GM21390 (cell line): Measurements from ENCODE around the gene TSC22D4.
A peak's percentile ranks its signal among the peaks of the same experiment; 100 is the strongest.
"Not testable (repeated sequence)": the region's sequence is repeated elsewhere in the genome, so short reads cannot be mapped to it uniquely, and the experiment has no call there.

Experiments
- ATAC-seq: cut with Tn5 transposase; IDR thresholded peaks from one replicate; pipeline ENCODE4 v1.9.1; 2021; ENCODE audit not compliant: unreplicated experiment

TSC22D4 gene

GRCh38 chr7:100446040-100446439 is 33.0 kb downstream of the TSC22D4 start:
- ATAC-seq, result no peak

DNA sequence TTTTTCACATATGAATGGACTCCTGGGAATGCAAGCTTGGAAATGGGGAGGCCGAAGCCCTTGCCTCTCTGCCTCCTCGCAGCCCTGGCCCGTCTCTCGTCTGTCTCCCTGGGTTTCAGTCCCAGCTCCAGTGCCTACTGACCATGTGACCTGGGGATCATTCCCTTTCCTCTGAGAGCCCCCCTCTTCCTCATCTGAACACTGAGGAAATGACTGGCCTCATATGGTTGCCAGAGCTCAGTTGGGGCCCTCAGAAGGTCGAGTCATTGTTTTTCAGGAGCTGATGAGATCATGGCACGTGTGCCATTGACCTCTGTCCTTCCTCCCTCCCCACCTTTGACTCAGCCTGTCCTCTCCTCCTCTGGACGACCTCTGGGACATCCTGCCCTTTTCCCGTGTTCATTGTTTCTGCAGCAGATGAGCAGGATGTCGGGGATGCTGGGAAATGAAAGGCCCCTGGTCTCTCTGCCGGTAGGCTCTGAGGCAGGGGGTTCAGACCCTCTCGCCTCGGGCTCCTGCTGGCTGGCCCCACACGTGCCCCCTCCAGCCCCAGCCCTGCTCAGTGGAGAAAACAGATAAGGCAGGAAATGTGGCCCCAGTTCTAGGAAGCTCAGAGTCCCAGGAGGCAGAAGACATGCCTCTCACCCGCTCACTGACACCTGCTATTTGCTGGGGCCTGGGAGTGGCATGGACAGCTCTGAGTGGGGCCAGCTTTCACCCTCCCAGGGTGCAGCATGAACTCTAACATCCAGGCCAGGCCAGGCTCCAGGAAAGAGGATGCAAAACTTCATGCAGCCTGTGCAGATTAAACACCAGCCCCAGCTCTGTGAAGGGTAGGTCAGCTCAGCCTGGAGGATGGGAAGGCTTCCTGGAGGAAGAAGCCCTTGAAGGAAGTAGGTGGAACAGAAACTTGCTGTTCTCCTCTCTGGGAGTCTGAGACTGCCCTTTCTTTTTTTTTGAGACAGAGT is 34.4 kb downstream of the TSC22D4 start:
- ATAC-seq, result no peak

GRCh38 chr7:100443096-100443840 is 35.7 kb downstream of the TSC22D4 start:
- no peak for ATAC-seq

GRCh38 chr7:100441641-100442535 is 37.1 kb downstream of the TSC22D4 start:
- ATAC-seq, result no peak

- ATAC-seq, result not testable (repeated sequence)
These were observed 39.8 kb downstream of the TSC22D4 start for GRCh38 chr7:100439244-100439643.

DNA sequence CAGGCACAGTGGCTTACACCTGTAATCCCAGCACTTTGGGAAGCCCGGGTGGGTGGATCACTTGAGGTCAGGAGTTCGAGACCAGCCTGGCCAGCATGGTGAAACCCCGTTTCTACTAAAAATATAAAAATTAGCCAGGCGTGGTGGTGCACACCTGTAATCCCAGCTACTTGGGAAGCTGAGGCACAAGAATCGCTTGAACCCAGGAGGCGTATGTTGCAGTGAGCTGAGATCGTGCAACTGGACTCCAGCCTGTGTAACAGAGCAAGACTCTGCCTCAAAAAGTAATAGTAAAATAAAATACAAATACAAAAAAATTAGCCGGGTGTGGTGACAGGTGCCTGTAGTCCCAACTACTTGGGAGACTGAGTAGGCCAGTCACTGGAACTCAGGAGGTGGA is 40.3 kb downstream of the TSC22D4 start:
- not testable (repeated sequence) for ATAC-seq

DNA sequence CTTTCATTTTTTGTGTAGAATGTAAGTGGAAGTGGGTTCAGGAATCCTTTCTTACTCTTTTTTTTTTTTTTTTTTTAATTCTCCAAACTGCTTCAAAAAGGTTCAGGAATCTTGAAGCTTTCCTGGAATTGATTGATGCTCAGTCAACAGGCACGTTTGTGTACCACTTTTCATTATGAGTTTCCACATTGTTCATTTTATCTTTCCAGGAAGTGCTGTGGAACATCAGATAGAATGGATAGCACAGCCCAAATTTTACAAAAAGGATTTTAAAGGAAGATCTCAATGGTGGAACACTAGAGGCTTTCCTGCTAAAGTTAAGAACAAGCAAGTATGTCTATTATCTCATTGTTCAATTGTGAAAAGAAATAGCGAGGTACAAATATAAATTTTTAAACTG is 40.8 kb downstream of the TSC22D4 start:
- ATAC-seq, result no peak

- no peak for ATAC-seq
These were observed 41.6 kb downstream of the TSC22D4 start for GRCh38 chr7:100437150-100438100.

- peak; percentile 25 for ATAC-seq
These were observed 43.4 kb downstream of the TSC22D4 start for GRCh38 chr7:100435401-100436304.

DNA sequence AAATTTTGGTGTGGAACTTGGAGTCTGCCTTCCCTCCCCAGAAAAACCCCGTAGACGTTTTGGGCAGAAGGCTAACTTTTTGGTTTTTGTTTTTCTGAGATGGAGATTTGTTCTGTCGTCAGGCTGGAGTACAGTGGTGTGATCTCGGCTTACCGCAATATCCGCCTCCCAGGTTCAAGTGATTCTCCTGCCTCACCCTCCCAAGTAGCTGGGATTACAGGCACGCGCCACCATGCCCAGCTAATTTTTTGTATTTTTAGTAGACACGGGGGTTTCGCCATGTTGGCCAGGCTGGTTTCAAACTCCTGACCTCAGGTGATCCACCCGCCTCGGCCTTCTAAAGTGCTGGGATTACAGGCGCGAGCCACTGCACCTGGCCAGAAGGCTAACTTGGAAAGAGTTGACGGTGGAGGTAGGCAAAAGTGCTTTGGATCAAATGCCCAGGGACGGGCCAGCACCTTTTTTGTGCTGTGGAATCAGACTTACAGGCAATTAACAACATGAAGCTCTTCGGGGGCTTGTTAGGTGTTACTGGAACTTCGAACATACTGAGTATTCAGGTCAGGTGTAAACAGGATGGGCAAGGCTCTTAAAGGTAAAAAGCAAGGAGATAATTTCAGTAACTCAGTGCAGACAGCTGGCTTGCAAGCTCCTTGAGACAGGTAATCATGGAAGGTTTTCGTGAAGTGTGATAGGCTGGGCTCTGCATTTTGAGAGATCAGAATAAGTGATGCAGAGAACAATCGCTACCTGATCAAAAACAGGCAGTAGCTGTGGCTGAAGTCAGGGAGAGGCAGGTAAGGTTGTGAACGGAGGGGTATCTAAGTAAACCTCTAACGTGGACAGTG is 44.5 kb downstream of the TSC22D4 start:
- ATAC-seq, result no peak

GRCh38 chr7:100433592-100434296 is 45.3 kb downstream of the TSC22D4 start:
- no peak for ATAC-seq

GRCh38 chr7:100433276-100433591 is 45.8 kb downstream of the TSC22D4 start:
- ATAC-seq, result no peak

- ATAC-seq, result no peak
These were observed 46.3 kb downstream of the TSC22D4 start for GRCh38 chr7:100432621-100433275.

DNA sequence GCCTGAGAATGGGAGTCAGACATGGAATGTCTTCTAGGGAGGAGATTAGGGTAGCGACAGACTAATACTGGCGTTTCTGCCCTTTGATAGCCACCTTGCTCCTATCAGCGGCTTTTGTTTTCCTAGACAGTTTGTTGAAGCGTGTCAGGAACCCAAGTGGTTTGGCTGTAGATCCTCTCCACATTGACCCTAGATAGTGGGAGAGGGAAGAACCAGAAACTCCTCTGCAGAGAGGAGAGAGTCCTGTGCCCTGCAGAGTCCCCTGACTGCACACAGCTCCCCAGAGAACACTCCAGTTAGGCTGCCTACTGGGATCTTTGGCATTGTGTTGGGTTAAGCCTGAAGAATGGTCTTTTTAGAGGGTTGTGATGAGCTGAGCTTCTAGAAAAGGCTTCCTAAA is 47.0 kb downstream of the TSC22D4 start:
- no peak for ATAC-seq

GRCh38 chr7:100431286-100431735 is 47.7 kb downstream of the TSC22D4 start:
- ATAC-seq, result no peak

- no peak for ATAC-seq
These were observed 48.3 kb downstream of the TSC22D4 start for GRCh38 chr7:100430493-100431285.
